Loucy (cell line): ENCODE results near the gene PLIN4.

Experiments
- H2AFZ ChIP-seq: fragments of 200-600 bp; sonication (generic); 2 replicates; pipeline ENCODE4 v1.6.0; 2016; ENCODE audit warnings: antibody characterized with exemption, mild to moderate bottlenecking, low read length, moderate library complexity
- H3F3A ChIP-seq: fragments of 200-600 bp; 2 replicates; pipeline ENCODE4 v1.6.0; 2016; ENCODE audit warnings: antibody characterized with exemption, low read depth, mild to moderate bottlenecking
- H3K27me3 ChIP-seq: fragments of 200-600 bp; sonication (generic); 2 replicates; pipeline ENCODE4 v1.6.1; 2014; ENCODE audit warnings: low read length, mild to moderate bottlenecking; ENCODE audit not compliant: insufficient read depth, poor library complexity, severe bottlenecking
- H3K36me3 ChIP-seq: fragments of 200-600 bp; sonication (generic); 2 replicates; pipeline ENCODE4 v1.6.1; 2016; ENCODE audit warnings: low read length; ENCODE audit not compliant: insufficient read depth
- H3K4me1 ChIP-seq: fragments of 200-600 bp; sonication (generic); 2 replicates; pipeline ENCODE4 v1.5.1; 2014; ENCODE audit warnings: low read length, mild to moderate bottlenecking; ENCODE audit not compliant: insufficient read depth, poor library complexity, severe bottlenecking
- H3K4me2 ChIP-seq: fragments of 200-600 bp; sonication (generic); 2 replicates; pipeline ENCODE4 v1.6.0; 2014; ENCODE audit warnings: antibody characterized with exemption, low read length, low read depth, mild to moderate bottlenecking; ENCODE audit not compliant: poor library complexity, severe bottlenecking
- H3K4me3 ChIP-seq: fragments of 200-600 bp; sonication (generic); 2 replicates; pipeline ENCODE4 v1.5.1; 2014; ENCODE audit warnings: low read length, mild to moderate bottlenecking, mixed read lengths; ENCODE audit not compliant: poor library complexity, severe bottlenecking
- H3K79me2 ChIP-seq: fragments of 200-600 bp; sonication (generic); 2 replicates; pipeline ENCODE4 v1.6.1; 2014; ENCODE audit warnings: low read length; ENCODE audit not compliant: insufficient read depth
- H3K9ac ChIP-seq: fragments of 200-600 bp; sonication (generic); 2 replicates; pipeline ENCODE4 v1.6.0; 2014; ENCODE audit warnings: mild to moderate bottlenecking, low read depth, low read length, moderate library complexity; ENCODE audit not compliant: poor library complexity, severe bottlenecking
- H3K9me2 ChIP-seq: fragments of 200-600 bp; sonication (generic); replicated peaks from 2 replicates; pipeline ENCODE4 v1.6.1; 2016; ENCODE audit warnings: low read depth, low read length, mixed read lengths
- H3K9me3 ChIP-seq: fragments of 200-600 bp; sonication (generic); 2 replicates; pipeline ENCODE4 v1.6.1; 2014; ENCODE audit warnings: mild to moderate bottlenecking, antibody characterized with exemption, low read length, low read depth; ENCODE audit not compliant: insufficient read depth
- H4K20me1 ChIP-seq: fragments of 200-600 bp; sonication (generic); 2 replicates; pipeline ENCODE4 v1.6.0; 2014; ENCODE audit warnings: antibody characterized with exemption, low read length, mild to moderate bottlenecking; ENCODE audit not compliant: insufficient read depth, poor library complexity, severe bottlenecking
- CTCF ChIP-seq: fragments of 200-600 bp; sonication (generic); conservative IDR thresholded peaks from 2 replicates; pipeline ENCODE4 v1.5.1; 2014; ENCODE audit warnings: mild to moderate bottlenecking, antibody characterized with exemption, low read length
- EZH2phosphoT487 ChIP-seq: fragments of 200-600 bp; IDR thresholded peaks from 2 replicates; pipeline ENCODE4 v1.6.1; 2018; ENCODE audit warnings: antibody characterized with exemption, mild to moderate bottlenecking, moderate library complexity, borderline replicate concordance

PLIN4 gene

GRCh38 chr19:4534836-4535658, 16.8 kb upstream of the PLIN4 start, which contains the start of gene PLIN5:
Gene PLIN5, minus strand, starts transcription at chr19:4535224. Its CDS starts 1,150 bp downstream, at chr19:4534074.
- Histone ChIP-seq H3K4me3 (no peak within 1 kb of the TSS), H4K20me1 (no peaks in the 10 kb centered on the region), H3K4me1 (peaks cover 5% of the 10 kb centered on the region)

GRCh38 chr19:4533835-4534424, 15.6 kb upstream of the PLIN4 start:
- no peaks in the 10 kb centered on the region for H3K4me1 ChIP-seq
- H3K27me3 ChIP-seq: no peaks in the 10 kb centered on the region
- no peaks in the 10 kb centered on the region for H3K9me2 ChIP-seq
- H3F3A ChIP-seq: no peaks in the 10 kb centered on the region
- no peak overlapping the region for H3K9ac ChIP-seq
- TF ChIP-seq CTCF (no peak), EZH2phosphoT487 (no peak)
- no peaks in the 10 kb centered on the region for H4K20me1 ChIP-seq
- H3K4me3 ChIP-seq: no peak overlapping the region
- no peak overlapping the region for H2AFZ ChIP-seq
- H3K79me2 ChIP-seq: no peaks in the 10 kb centered on the region
- no peak overlapping the region for H3K4me2 ChIP-seq
- no peaks in the 10 kb centered on the region for H3K9me3 ChIP-seq
- no peaks in the 10 kb centered on the region for H3K36me3 ChIP-seq

More at GRCh38 chr19:4534836-4535658, 16.8 kb upstream of the PLIN4 start, which contains the start of gene PLIN5:
- Histone ChIP-seq H3K9me2 (no peaks in the 10 kb centered on the region), H3K79me2 (no peaks in the 10 kb centered on the region), H3K4me2 (no peak within 1 kb of the TSS), H3K36me3 (no peaks in the 10 kb centered on the region), H3K27me3 (no peaks in the 10 kb centered on the region), H3K9ac (no peak within 1 kb of the TSS), H3F3A (no peaks in the 10 kb centered on the region), H2AFZ (no peak within 1 kb of the TSS), H3K9me3 (no peaks in the 10 kb centered on the region)
- TF ChIP-seq CTCF (no peak), EZH2phosphoT487 (no peak)

- Histone ChIP-seq H3F3A (no peaks in the 10 kb centered on the region), H3K9ac (no peak overlapping the region), H3K36me3 (no peaks in the 10 kb centered on the region), H3K27me3 (no peaks in the 10 kb centered on the region), H3K9me2 (no peaks in the 10 kb centered on the region), H3K9me3 (no peaks in the 10 kb centered on the region), H3K4me1 (no peaks in the 10 kb centered on the region), H3K4me2 (no peak overlapping the region), H2AFZ (no peak overlapping the region), H4K20me1 (no peaks in the 10 kb centered on the region), H3K79me2 (no peaks in the 10 kb centered on the region), H3K4me3 (no peak overlapping the region)
- TF ChIP-seq CTCF (no peak), EZH2phosphoT487 (no peak)
Observed at GRCh38 chr19:4533334-4533733, 15.0 kb upstream of the PLIN4 start.
